MM.1S (cell line): Measurements from ENCODE around the gene CCSER1.

Source experiments
- DNase-seq: peaks from one replicate; pipeline ENCODE4 v3.0.0-alpha.2; 2015
- H2AFZ ChIP-seq: fragments of 300-600 bp; sonication (generic); 2 replicates; pipeline ENCODE4 v1.6.0; 2016; ENCODE audit warnings: antibody characterized with exemption, low read length
- H3F3A ChIP-seq: fragments of 300-600 bp; sonication (generic); 2 replicates; pipeline ENCODE4 v1.6.1; 2016; ENCODE audit warnings: mild to moderate bottlenecking, antibody characterized with exemption, low read length, moderate library complexity, mixed read lengths; ENCODE audit not compliant: insufficient read depth
- H3K27ac ChIP-seq: fragments of 300-600 bp; sonication (generic); 2 replicates; pipeline ENCODE4 v1.5.1; 2016; ENCODE audit warnings: mild to moderate bottlenecking, low read length
- H3K27me3 ChIP-seq: fragments of 300-600 bp; sonication (generic); replicated peaks from 2 replicates; pipeline ENCODE4 v1.6.0; 2016; ENCODE audit warnings: low read length; ENCODE audit not compliant: insufficient read depth
- H3K36me3 ChIP-seq: fragments of 300-600 bp; sonication (generic); replicated peaks from 2 replicates; pipeline ENCODE4 v1.6.1; 2016; ENCODE audit warnings: mild to moderate bottlenecking, low read length, mixed read lengths; ENCODE audit not compliant: insufficient read depth
- H3K4me1 ChIP-seq: fragments of 300-600 bp; sonication (generic); 2 replicates; pipeline ENCODE4 v1.6.1; 2016; ENCODE audit warnings: low read length, mixed read lengths
- H3K4me2 ChIP-seq: fragments of 300-600 bp; sonication (generic); 2 replicates; pipeline ENCODE4 v1.6.0; 2016; ENCODE audit warnings: low read depth, low read length
- H3K4me3 ChIP-seq: fragments of 300-600 bp; sonication (generic); 2 replicates; pipeline ENCODE4 v1.5.1; 2016; ENCODE audit warnings: low read length, mixed read lengths
- H3K79me2 ChIP-seq: fragments of 300-600 bp; sonication (generic); 2 replicates; pipeline ENCODE4 v1.6.1; 2016; ENCODE audit warnings: mixed run types, low read length, mixed read lengths
- H3K9ac ChIP-seq: fragments of 300-600 bp; sonication (generic); 2 replicates; pipeline ENCODE4 v1.6.1; 2016; ENCODE audit warnings: low read length, mixed read lengths
- H3K9me2 ChIP-seq: fragments of 300-600 bp; sonication (generic); replicated peaks from 2 replicates; pipeline ENCODE4 v1.6.1; 2016; ENCODE audit warnings: mild to moderate bottlenecking, low read length, mixed read lengths; ENCODE audit not compliant: insufficient read depth
- H3K9me3 ChIP-seq: fragments of 300-600 bp; sonication (generic); replicated peaks from 2 replicates; pipeline ENCODE4 v1.6.1; 2016; ENCODE audit warnings: mild to moderate bottlenecking, low read length, mixed read lengths; ENCODE audit not compliant: insufficient read depth
- H4K20me1 ChIP-seq: fragments of 300-600 bp; sonication (generic); 2 replicates; pipeline ENCODE4 v1.6.1; 2016; ENCODE audit warnings: mild to moderate bottlenecking, low read length, moderate library complexity, mixed read lengths; ENCODE audit not compliant: insufficient read depth
- CTCF ChIP-seq: fragments of 300-600 bp; sonication (generic); IDR thresholded peaks from 2 replicates; pipeline ENCODE4 v1.5.1; 2016; ENCODE audit warnings: antibody characterized with exemption, low read length, mixed read lengths
- EZH2 ChIP-seq: fragments of 300-600 bp; sonication (generic); optimal IDR thresholded peaks from 2 replicates; pipeline ENCODE3; 2017; ENCODE audit warnings: low read depth, mild to moderate bottlenecking, antibody characterized with exemption, low read length, mixed read lengths
- EZH2phosphoT487 ChIP-seq: fragments of 300-600 bp; sonication (generic); IDR thresholded peaks from 2 replicates; pipeline ENCODE4 v1.6.1; 2018; ENCODE audit warnings: antibody characterized with exemption, low read length

The CCSER1 gene

GRCh38 chr4:91359041-91360031, 1232.1 kb downstream of the CCSER1 start:
- H3K4me2 ChIP-seq, result no peak overlapping the region
- H4K20me1 ChIP-seq, result no peaks in the 10 kb centered on the region
- no peaks in the 10 kb centered on the region for H3K79me2 ChIP-seq
- TF ChIP-seq EZH2phosphoT487, result no peak
- no peaks in the 10 kb centered on the region for H3F3A ChIP-seq
- DNase-seq, result no peak
- H3K36me3 ChIP-seq, result no peaks in the 10 kb centered on the region
- H3K4me3 ChIP-seq, result no peak overlapping the region
- H3K9me2 ChIP-seq, result no peaks in the 10 kb centered on the region
- no peak overlapping the region for H3K27ac ChIP-seq
- H3K9me3 ChIP-seq, result no peaks in the 10 kb centered on the region
- no peak overlapping the region for H2AFZ ChIP-seq
- H3K9ac ChIP-seq, result no peak overlapping the region
- no peaks in the 10 kb centered on the region for H3K27me3 ChIP-seq
- no peaks in the 10 kb centered on the region for H3K4me1 ChIP-seq

GRCh38 chr4:91362125-91362524, 1234.9 kb downstream of the CCSER1 start:
- Histone ChIP-seq H3F3A (no peaks in the 10 kb centered on the region), H3K4me1 (no peaks in the 10 kb centered on the region), H3K9me3 (no peaks in the 10 kb centered on the region), H3K9me2 (no peaks in the 10 kb centered on the region), H3K79me2 (no peaks in the 10 kb centered on the region), H3K27me3 (no peaks in the 10 kb centered on the region), H2AFZ (no peak overlapping the region), H3K9ac (no peak overlapping the region), H4K20me1 (no peaks in the 10 kb centered on the region), H3K27ac (no peak overlapping the region), H3K4me2 (no peak overlapping the region), H3K36me3 (no peaks in the 10 kb centered on the region), H3K4me3 (no peak overlapping the region)
- no peak for DNase-seq
- TF ChIP-seq EZH2, result no peak
- no peak for TF ChIP-seq EZH2phosphoT487
- no peak for TF ChIP-seq CTCF

- TF ChIP-seq CTCF (no peak), EZH2phosphoT487 (no peak), EZH2 (no peak)
- no peaks in the 10 kb centered on the region for H4K20me1 ChIP-seq
- no peak for DNase-seq
- H3K4me1 ChIP-seq, result no peaks in the 10 kb centered on the region
- H3K27ac ChIP-seq, result no peak overlapping the region
- no peak overlapping the region for H3K4me3 ChIP-seq
- H3F3A ChIP-seq, result no peaks in the 10 kb centered on the region
- no peak overlapping the region for H3K4me2 ChIP-seq
- H3K27me3 ChIP-seq, result no peaks in the 10 kb centered on the region
- H3K36me3 ChIP-seq, result no peaks in the 10 kb centered on the region
- H2AFZ ChIP-seq, result no peak overlapping the region
- H3K9me2 ChIP-seq, result no peaks in the 10 kb centered on the region
- H3K9ac ChIP-seq, result no peak overlapping the region
- H3K9me3 ChIP-seq, result no peaks in the 10 kb centered on the region
- no peaks in the 10 kb centered on the region for H3K79me2 ChIP-seq
Measured at GRCh38 chr4:91366554-91366953, 1239.4 kb downstream of the CCSER1 start.

GRCh38 chr4:91369116-91369515, 1241.9 kb downstream of the CCSER1 start:
- DNase-seq, result no peak
- Histone ChIP-seq H3K79me2 (no peaks in the 10 kb centered on the region), H3K9ac (no peak overlapping the region), H3F3A (no peaks in the 10 kb centered on the region), H3K4me2 (no peak overlapping the region), H3K36me3 (no peaks in the 10 kb centered on the region), H2AFZ (no peak overlapping the region), H3K27me3 (no peaks in the 10 kb centered on the region), H3K4me1 (no peaks in the 10 kb centered on the region), H3K9me2 (no peaks in the 10 kb centered on the region), H3K27ac (no peak overlapping the region), H3K9me3 (no peaks in the 10 kb centered on the region), H3K4me3 (no peak overlapping the region), H4K20me1 (no peaks in the 10 kb centered on the region)
- TF ChIP-seq EZH2phosphoT487, result no peak
- no peak for TF ChIP-seq EZH2
- no peak for TF ChIP-seq CTCF
